Heart left ventricle (tissue), 16 donors: ENCODE measurements around the gene MTHFR. TPM values are rescaled to one million over a fixed set of nuclear protein-coding genes. Genes with fewer than 3 reads are reported as not detected.

Experiments used
- ATAC-seq, 4 donors: fragments of 200-7000 bp; cut with Tn5 transposase; one replicate each; pipeline ENCODE4 v1.9.1; 2020 to 2022; ENCODE audit warnings: moderate library complexity in 4 of 4, mild to moderate bottlenecking in 3 of 4, moderate number of reproducible peaks in 1 of 4
- DNase-seq, 5 donors: peaks; one replicate each; pipeline ENCODE4 v3.0.0-alpha.2; 2020
- H3K27ac ChIP-seq, 12 donors: fragments of 200-600 bp; sonication (generic) in 4 of 12; one replicate each; pipeline versions ENCODE4 v1.5.0 to v1.8.0; 2016 to 2022; ENCODE audit warnings: mild to moderate bottlenecking in 2 of 12
- H3K27me3 ChIP-seq, 9 donors: fragments of 200-600 bp; sonication (generic) in 2 of 9; one replicate each; pipeline versions ENCODE4 v1.5.1 to v1.8.0; 2016 to 2022; ENCODE audit warnings: mild to moderate bottlenecking in 3 of 9
- H3K36me3 ChIP-seq, 9 donors: fragments of 200-600 bp; sonication (generic) in 2 of 9; one replicate each; pipeline versions ENCODE4 v1.5.0 to v1.8.0; 2018 to 2022; ENCODE audit warnings: mild to moderate bottlenecking in 2 of 9
- H3K4me1 ChIP-seq, 12 donors: fragments of 200-600 bp; sonication (generic) in 4 of 12; one replicate each; pipeline versions ENCODE4 v1.5.0 to v1.8.0; 2016 to 2022; ENCODE audit warnings: mild to moderate bottlenecking in 3 of 12
- H3K4me3 ChIP-seq, 12 donors: fragments of 200-600 bp; sonication (generic) in 4 of 12; one replicate each; pipeline versions ENCODE4 v1.5.0 to v1.8.0; 2017 to 2022; ENCODE audit warnings: mild to moderate bottlenecking in 9 of 12, moderate library complexity in 4 of 12
- H3K9me3 ChIP-seq, 12 donors: fragments of 200-600 bp; sonication (generic) in 4 of 12; one replicate each; pipeline versions ENCODE4 v1.5.0 to v1.8.0; 2016 to 2022; ENCODE audit warnings: mild to moderate bottlenecking in 1 of 12
- POLR2A ChIP-seq, 2 donors: fragments of 450-650 bp; IDR thresholded peaks; one replicate each; pipeline ENCODE4 v1.6.1; 2017; ENCODE audit warnings: antibody characterized with exemption in 2 of 2, mild to moderate bottlenecking in 2 of 2, moderate library complexity in 2 of 2
- WGBS, 4 donors: extraction: QIAGEN DNeasy Blood & Tissue Kit in 2 of 4; methylation state at CpG; one replicate each; pipeline versions ENCODE4 v1.1.5 to v1.1.7; 2013 to 2018; 5-methylcytosine and 5-hydroxymethylcytosine counted together
- intact Hi-C, 10 donors: fragments of 100-400 bp; cut with DNase I; formaldehyde crosslinking; loops; one replicate each; pipeline versions ENCODE4 v1.11.1 to v1.14.2; 2022
- polyA plus RNA-seq, 2 donors: library from polyadenylated mRNA; stranded (reverse); fragments of 200-250 nt; gene quantifications; one replicate each; pipeline ENCODE4 v1.2.3, GENCODE V29; 2013
- total RNA-seq, 9 donors: library from RNA; depleted of rRNA in 2 of 9; stranded (reverse); fragments of >200 nt in 2 of 9; fragmentation: NEBNext Ultra II Directional in 3 of 9; extraction: Animal tissue kit (Norgen Biotek cat#: 25700) in 3 of 9; gene quantifications; one replicate each; pipeline versions ENCODE4 v1.1.0 to v1.2.4, GENCODE V29; 2016 to 2023
- TF ChIP-seq, protein P1 (sequence below), 12 donors: fragments of 200-600 bp; sonication (generic) in 4 of 12; IDR thresholded peaks; one replicate each; pipeline versions ENCODE4 v1.5.0 to v1.8.0; 2018 to 2022; ENCODE audit warnings: antibody characterized with exemption in 12 of 12, mild to moderate bottlenecking in 5 of 12
- donor health status: ischemic (EF 13 %, LVEDD 7.1; RV severe dilation, severe dysfunction).
- donor health status: healthy with polysubstance abuse.
- donor health status: DM: no; HTN: yes; CAD: no.
- donor health status: DM: no; HTN: no; CAD: no.
- donor health status: ischemic (EF 25% LVEDD 6.9; RV normal size, moderate dysfunction).
- donor health status: ischemic (EF 25% LVEDD 5.7; RV mildly dilated, moderate dysfunction).
- donor health status: healthy.
- donor health status: DM: yes; HTN: yes; CAD: no.
- donor health status: ischemic (EF 35%, LVEDD 5.7; RV mildly dilated, moderate dysfunction).
- donor health status: nonischemic (EF 11% LVEDD 7.7; RV severe dilation, severe dysfunction).
- donor health status: DM: yes; HTN: yes; CAD: no.
- donor health status: PGD.
- donor health status: ischemic (EF 29% LVEDD 5.4; RV normal size, mild dysfunction).
- donor health status: nonischemic (EF 23%, LVEDD 6.1; RV moderate dilation, normal function).

The MTHFR gene
- total and polyA plus RNA-seq, 11 donors = 21.9 to 61.2 (median 38.1) TPM

GRCh38 chr1:11764519-11764918 is 41.2 kb downstream of the MTHFR start:
- no peak overlapping the region for H3K4me3 ChIP-seq
- peaks cover 0 to 15% (median 6%) of the 10 kb centered on the region in 12 donors for H3K4me1 ChIP-seq
- H3K36me3 ChIP-seq = no peaks in the 10 kb centered on the region
- no peak for ATAC-seq
- no peak for TF ChIP-seq POLR2A (IDR thresholded peaks at IDR 0.05)
- no peaks in the 10 kb centered on the region for H3K9me3 ChIP-seq
- DNase-seq = no peak
- WGBS, 4 donors = 84 to 92% (median 87%) methylated on average over 3 to 7 of the region's 7 CpGs
- peaks cover 6 to 21% (median 14%) of the 10 kb centered on the region in 9 donors for H3K27me3 ChIP-seq
- no peak overlapping the region for H3K27ac ChIP-seq
- intact Hi-C loops = no loop called here

DNA sequence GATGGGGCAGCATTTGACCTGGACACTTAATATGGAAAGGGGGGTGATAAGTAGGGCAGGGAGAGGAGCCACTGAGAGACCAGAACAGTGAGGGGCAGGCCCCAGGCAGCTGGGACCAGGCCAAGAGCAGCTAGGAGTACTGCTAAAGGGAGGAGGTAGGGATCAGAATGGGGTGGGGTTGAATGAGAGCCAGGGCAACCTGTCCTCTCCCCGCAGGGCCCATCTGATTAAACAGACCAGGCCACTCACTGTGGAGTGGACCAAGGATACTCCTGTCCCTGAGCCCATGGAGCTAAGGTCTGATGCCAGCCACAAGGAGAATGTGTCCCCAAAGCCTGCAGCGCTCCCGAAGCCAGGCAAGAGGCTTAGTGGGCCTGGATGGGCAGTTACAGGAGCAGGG is 41.6 kb downstream of the MTHFR start:
- DNase-seq (no peak), ATAC-seq (no peak)
- Histone ChIP-seq H3K4me3 (no peak overlapping the region), H3K27me3 (peaks cover 6 to 21% (median 14%) of the 10 kb centered on the region in 9 donors), H3K4me1 (peaks cover 0 to 15% (median 6%) of the 10 kb centered on the region in 12 donors), H3K36me3 (no peaks in the 10 kb centered on the region), H3K27ac (no peak overlapping the region), H3K9me3 (no peaks in the 10 kb centered on the region)
- TF ChIP-seq, protein P1, sequence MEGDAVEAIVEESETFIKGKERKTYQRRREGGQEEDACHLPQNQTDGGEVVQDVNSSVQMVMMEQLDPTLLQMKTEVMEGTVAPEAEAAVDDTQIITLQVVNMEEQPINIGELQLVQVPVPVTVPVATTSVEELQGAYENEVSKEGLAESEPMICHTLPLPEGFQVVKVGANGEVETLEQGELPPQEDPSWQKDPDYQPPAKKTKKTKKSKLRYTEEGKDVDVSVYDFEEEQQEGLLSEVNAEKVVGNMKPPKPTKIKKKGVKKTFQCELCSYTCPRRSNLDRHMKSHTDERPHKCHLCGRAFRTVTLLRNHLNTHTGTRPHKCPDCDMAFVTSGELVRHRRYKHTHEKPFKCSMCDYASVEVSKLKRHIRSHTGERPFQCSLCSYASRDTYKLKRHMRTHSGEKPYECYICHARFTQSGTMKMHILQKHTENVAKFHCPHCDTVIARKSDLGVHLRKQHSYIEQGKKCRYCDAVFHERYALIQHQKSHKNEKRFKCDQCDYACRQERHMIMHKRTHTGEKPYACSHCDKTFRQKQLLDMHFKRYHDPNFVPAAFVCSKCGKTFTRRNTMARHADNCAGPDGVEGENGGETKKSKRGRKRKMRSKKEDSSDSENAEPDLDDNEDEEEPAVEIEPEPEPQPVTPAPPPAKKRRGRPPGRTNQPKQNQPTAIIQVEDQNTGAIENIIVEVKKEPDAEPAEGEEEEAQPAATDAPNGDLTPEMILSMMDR (IDR thresholded peaks at IDR 0.05) = no peak
- no peak for TF ChIP-seq POLR2A (IDR thresholded peaks at IDR 0.05)
- WGBS, 4 donors = 74 to 89% (median 82%) methylated on average over 3 of the region's 3 CpGs
- intact Hi-C loops = no loop called here

- ATAC-seq (peak in 3 of 4 donors; percentile 20 to 26 (median 20)), DNase-seq (no peak)
- no peaks in the 10 kb centered on the region for H3K36me3 ChIP-seq
- TF ChIP-seq, protein P1 (IDR thresholded peaks at IDR 0.05) = no peak
- no peak for TF ChIP-seq POLR2A (IDR thresholded peaks at IDR 0.05)
- H3K4me1 ChIP-seq = peaks cover 0 to 6% (median 0%) of the 10 kb centered on the region in 12 donors
- WGBS, 4 donors = 6 to 13% (median 7%) methylated on average over 17 to 29 of the region's 29 CpGs
- intact Hi-C loops = no loop called here
- H3K27me3 ChIP-seq = peaks cover 6 to 21% (median 14%) of the 10 kb centered on the region in 9 donors
- no peak within 1 kb of the TSS for H3K4me3 ChIP-seq
- H3K9me3 ChIP-seq = no peaks in the 10 kb centered on the region
- no peak within 1 kb of the TSS for H3K27ac ChIP-seq
Measured at GRCh38 chr1:11761988-11762406, 43.8 kb downstream of the MTHFR start, which contains the start of gene C1orf167. Gene C1orf167 (plus strand): TSS chr1:11762193. CDS start chr1:11764401, 2,208 bp downstream.

DNA sequence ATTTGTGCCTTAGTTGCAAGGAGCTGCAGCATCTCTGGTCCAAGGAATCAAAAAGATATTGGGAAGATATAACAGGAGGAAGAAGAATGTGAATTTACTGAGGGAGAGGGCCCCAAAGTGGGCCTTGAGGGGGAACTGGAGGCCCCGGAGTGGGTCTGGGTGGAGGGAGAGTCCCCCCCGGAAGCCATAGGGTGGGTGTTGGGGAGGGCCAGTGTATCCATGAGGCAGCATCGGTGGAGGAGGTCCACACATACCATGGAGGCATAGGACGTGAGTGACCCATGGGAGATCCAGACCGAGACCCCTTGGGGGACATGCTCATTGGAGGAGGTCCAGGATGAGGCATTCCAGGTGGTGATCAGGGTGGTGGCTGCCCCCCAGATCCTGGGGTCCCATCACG is 44.5 kb downstream of the MTHFR start:
- DNase-seq (no peak), ATAC-seq (no peak)
- H3K27me3 ChIP-seq = peaks cover 6 to 21% (median 14%) of the 10 kb centered on the region in 9 donors
- TF ChIP-seq POLR2A (IDR thresholded peaks at IDR 0.05) = no peak
- TF ChIP-seq, protein P1 (IDR thresholded peaks at IDR 0.05) = no peak
- no peaks in the 10 kb centered on the region for H3K9me3 ChIP-seq
- no peaks in the 10 kb centered on the region for H3K36me3 ChIP-seq
- H3K4me3 ChIP-seq = no peak overlapping the region
- 81 to 92% (median 85%) methylated on average over 3 to 6 of the region's 6 CpGs for WGBS, 4 donors
- H3K27ac ChIP-seq = no peak overlapping the region
- peaks cover 0 to 6% (median 0%) of the 10 kb centered on the region in 12 donors for H3K4me1 ChIP-seq
- intact Hi-C loops = no loop called here

DNA sequence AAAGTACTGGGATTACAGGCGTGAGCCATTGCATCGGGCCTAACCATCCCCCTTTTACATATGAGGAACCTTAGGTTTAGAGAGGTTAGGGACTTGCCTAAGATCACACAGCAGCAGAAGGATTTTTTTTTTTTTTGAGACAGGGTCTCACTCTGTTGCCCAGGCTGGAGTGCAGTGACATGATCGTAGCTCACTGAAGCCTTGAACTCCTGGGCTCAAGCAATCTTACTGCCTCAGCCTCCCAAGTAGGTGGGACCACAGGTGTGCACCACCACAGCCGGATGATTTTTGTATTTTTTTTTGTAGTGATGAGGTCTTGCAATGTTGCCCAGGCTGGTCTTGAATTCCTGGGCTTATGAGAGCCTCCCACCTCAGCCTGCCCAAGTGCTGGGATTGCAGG is 46.0 kb downstream of the MTHFR start:
- H3K4me1 ChIP-seq = peaks cover 0 to 6% (median 0%) of the 10 kb centered on the region in 12 donors
- TF ChIP-seq, protein P1 (IDR thresholded peaks at IDR 0.05) = no peak
- TF ChIP-seq POLR2A (IDR thresholded peaks at IDR 0.05) = no peak
- DNase-seq (no peak), ATAC-seq (no peak)
- no peaks in the 10 kb centered on the region for H3K36me3 ChIP-seq
- intact Hi-C loops = no loop called here
- peaks cover 6 to 21% (median 14%) of the 10 kb centered on the region in 9 donors for H3K27me3 ChIP-seq
- no peak overlapping the region for H3K27ac ChIP-seq
- H3K9me3 ChIP-seq = no peaks in the 10 kb centered on the region
- no peak overlapping the region for H3K4me3 ChIP-seq
- WGBS, 4 donors = 92 to 94% (median 92%) methylated on average over 4 of the region's 4 CpGs
